Thyroid gland (tissue), 4 donors: ENCODE measurements around the gene VSIG10. TPM values are rescaled to one million over a fixed set of nuclear protein-coding genes. Genes with fewer than 3 reads are reported as not detected.

Source experiments
- DNase-seq, 2 donors: peaks; one replicate each; pipeline ENCODE4 v3.0.0-alpha.2; 2019
- H3K27ac ChIP-seq, 3 donors: fragments of 200-600 bp; sonication (generic); 1 replicate in 2 of 3; 2 replicates in 1 of 3; pipeline ENCODE4 v1.5.1; 2016 to 2019; ENCODE audit warnings: mild to moderate bottlenecking in 1 of 3, moderate library complexity in 1 of 3
- H3K27me3 ChIP-seq: fragments of 200-600 bp; sonication (generic); one replicate; pipeline ENCODE4 v1.5.1; 2019
- H3K36me3 ChIP-seq, 2 donors: fragments of 200-600 bp; sonication (generic); one replicate each; pipeline ENCODE4 v1.5.1; 2016 to 2019
- H3K4me1 ChIP-seq, 2 donors: fragments of 200-600 bp; sonication (generic); one replicate each; pipeline ENCODE4 v1.5.1; 2017 to 2019
- H3K4me3 ChIP-seq, 3 donors: fragments of 200-600 bp; sonication (generic); replicated peaks in 1 of 3; 1 replicate in 2 of 3; 2 replicates in 1 of 3; pipeline ENCODE4 v1.5.1; 2016; ENCODE audit warnings: mild to moderate bottlenecking in 1 of 3
- H3K9me3 ChIP-seq: fragments of 200-600 bp; sonication (generic); one replicate; pipeline ENCODE4 v1.5.1; 2017
- CTCF ChIP-seq, 6 experiments: fragments of 200-600 bp in 3 of 6; fragments of 450-650 bp in 3 of 6; sonication (generic) in 3 of 6; IDR thresholded peaks; one replicate each; pipeline ENCODE4 v1.5.1; 2016 to 2019; ENCODE audit warnings: antibody characterized with exemption in 6 of 6, mild to moderate bottlenecking in 2 of 6, inconsistent platforms in 1 of 6, moderate library complexity in 1 of 6
- POLR2A ChIP-seq, 2 donors: fragments of 450-650 bp; IDR thresholded peaks; one replicate each; pipeline ENCODE4 v1.6.1; 2017; ENCODE audit warnings: antibody characterized with exemption in 2 of 2, mild to moderate bottlenecking in 2 of 2, moderate library complexity in 1 of 2
- WGBS, 2 donors: methylation state at CpG; one replicate each; pipeline ENCODE4 v1.1.5; 2017; 5-methylcytosine and 5-hydroxymethylcytosine counted together
- intact Hi-C: fragments of 100-400 bp; cut with DNase I; formaldehyde crosslinking; loops from one replicate; pipeline ENCODE4 v1.15.1; 2023
- total RNA-seq, 4 donors: library from RNA; depleted of rRNA; stranded (reverse); fragments of >200 nt; gene quantifications; one replicate each; pipeline ENCODE4 v1.2.3, GENCODE V29; 2016

VSIG10 gene
- total RNA-seq, 4 donors from 2014 or later, result 62.0 to 93.7 (median 76.6) TPM

- Histone ChIP-seq H3K4me3 (no peak overlapping the region), H3K36me3 (peaks cover 0 to 5% of the 10 kb centered on the region in 2 donors), H3K27ac (no peak overlapping the region), H3K9me3 (no peaks in the 10 kb centered on the region), H3K4me1 (peaks cover 13 to 51% of the 10 kb centered on the region in 2 donors), H3K27me3 (no peaks in the 10 kb centered on the region)
- 70 to 80% methylated on average over 1 of the region's 1 CpG for WGBS, 2 donors
- TF ChIP-seq POLR2A (IDR thresholded peaks at IDR 0.05) (no peak), CTCF (IDR thresholded peaks at IDR 0.05) (no peak)
- no peak for DNase-seq
- intact Hi-C loops, result no loop called here
Observed at GRCh38 chr12:118020036-118020435, 83.8 kb downstream of the VSIG10 start.

GRCh38 chr12:118017926-118018325 lies 85.9 kb downstream of the VSIG10 start:
- Histone ChIP-seq H3K27ac (no peak overlapping the region), H3K27me3 (no peaks in the 10 kb centered on the region), H3K4me1 (peaks cover 13 to 33% of the 10 kb centered on the region in 2 donors), H3K36me3 (peaks cover 0 to 5% of the 10 kb centered on the region in 2 donors), H3K4me3 (no peak overlapping the region), H3K9me3 (no peaks in the 10 kb centered on the region)
- intact Hi-C loops, result no loop called here
- TF ChIP-seq POLR2A (IDR thresholded peaks at IDR 0.05) (no peak), CTCF (IDR thresholded peaks at IDR 0.05) (no peak)
- no peak for DNase-seq

- Histone ChIP-seq H3K9me3 (no peaks in the 10 kb centered on the region), H3K4me1 (peaks cover 13 to 20% of the 10 kb centered on the region in 2 donors), H3K4me3 (peak within 1 kb of the TSS; percentile 43 to 73 (median 50)), H3K27ac (peak within 1 kb of the TSS in 2 of 3 donors; percentile 7 to 17), H3K27me3 (no peaks in the 10 kb centered on the region), H3K36me3 (peaks cover 0 to 5% of the 10 kb centered on the region in 2 donors)
- 0 to 1% methylated on average over 24 to 43 of the region's 61 CpGs for WGBS, 2 donors
- intact Hi-C loops, result no loop called here
- peak; percentile 98 to 99 for DNase-seq
- TF ChIP-seq CTCF (IDR thresholded peaks at IDR 0.05) (no peak), POLR2A (IDR thresholded peaks at IDR 0.05) (peak in 1 of 2 donors; percentile 70)
Observed at GRCh38 chr12:118016424-118017264, 87.2 kb downstream of the VSIG10 start, which contains the start of gene RFC5. RFC5 (plus strand) TSS chr12:118016703; CDS start chr12:118016828, 125 bp downstream.

- DNase-seq, result no peak
- no peaks in the 10 kb centered on the region for H3K9me3 ChIP-seq
- intact Hi-C loops, result no loop called here
- peaks cover 13 to 19% of the 10 kb centered on the region in 2 donors for H3K4me1 ChIP-seq
- 27 to 29% methylated on average over 9 of the region's 9 CpGs for WGBS, 2 donors
- no peaks in the 10 kb centered on the region for H3K27me3 ChIP-seq
- H3K27ac ChIP-seq, result peak overlapping the region in 2 of 3 donors; percentile 7 to 17
- H3K36me3 ChIP-seq, result peaks cover 0 to 5% of the 10 kb centered on the region in 2 donors
- TF ChIP-seq CTCF (IDR thresholded peaks at IDR 0.05), result no peak
- no peak for TF ChIP-seq POLR2A (IDR thresholded peaks at IDR 0.05)
- H3K4me3 ChIP-seq, result peak overlapping the region in 1 of 3 donors; percentile 73
Observed at GRCh38 chr12:118015944-118016343, 87.9 kb downstream of the VSIG10 start.

GRCh38 chr12:118015306-118015705 lies 88.5 kb downstream of the VSIG10 start:
- TF ChIP-seq CTCF (IDR thresholded peaks at IDR 0.05) (no peak), POLR2A (IDR thresholded peaks at IDR 0.05) (no peak)
- Histone ChIP-seq H3K9me3 (no peaks in the 10 kb centered on the region), H3K27me3 (no peaks in the 10 kb centered on the region), H3K4me3 (no peak overlapping the region), H3K27ac (peak overlapping the region in 1 of 3 donors; percentile 6), H3K4me1 (peaks cover 13 to 19% of the 10 kb centered on the region in 2 donors), H3K36me3 (peaks cover 0 to under 1% of the 10 kb centered on the region in 2 donors)
- DNase-seq, result no peak
- WGBS, 2 donors, result 92 to 94% methylated on average over 2 of the region's 2 CpGs
- intact Hi-C loops, result no loop called here
